Measurements from ENCODE around the gene ARHGEF12. TPM values are rescaled to one million over a fixed set of nuclear protein-coding genes. Genes with fewer than 3 reads are reported as not detected.

Gene ARHGEF12
- total and polyA plus RNA-seq, 10 of the 15 experiments (the other 5 are each of a cell fraction or from before 2014, with no cell fraction given) = 2.7 to 40.8 (median 20.9) TPM

DNA sequence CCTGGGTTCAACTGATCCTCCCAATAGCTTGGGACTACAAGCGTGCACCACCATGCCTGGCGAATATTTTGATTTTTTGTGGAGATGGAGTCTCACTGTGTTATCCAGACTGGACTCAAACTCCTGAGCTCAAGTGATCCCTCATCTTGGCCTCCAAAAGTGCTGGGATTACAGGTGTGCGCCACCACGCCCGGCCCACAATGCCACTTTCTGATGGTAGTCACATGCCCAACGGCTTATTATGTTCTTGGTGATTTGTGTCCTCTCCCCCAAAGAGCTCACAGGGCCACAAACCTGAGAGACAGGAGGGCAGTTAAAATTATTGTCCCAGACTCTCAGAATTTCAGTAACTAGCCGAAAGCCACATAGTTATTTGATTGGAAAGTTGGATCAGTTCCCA, 185.0 kb downstream of the ARHGEF12 start:
- FAIRE-seq = no peak
- Histone ChIP-seq H3K9ac (ENCODE audit: control insufficient read depth, insufficient read depth, low read length) (no peak overlapping the region), H3K79me2 (ENCODE audit: control insufficient read depth, insufficient read depth, low read length) (no peaks in the 10 kb centered on the region), H3K4me2 (ENCODE audit: control insufficient read depth, insufficient read depth) (no peak overlapping the region), H2AFZ (ENCODE audit: control insufficient read depth, low read depth, low read length) (no peak overlapping the region), H3K27ac (ENCODE audit: control insufficient read depth, insufficient read depth) (no peak overlapping the region), H3K27me3 (replicated peaks in 1 of 2; ENCODE audit: control insufficient read depth in 2 of 2, insufficient read depth in 2 of 2, low read length in 1 of 2) (peaks cover 0 to 1% of the 10 kb centered on the region in 2 experiments; a peak in 2 of 4 replicates), H3K4me3 (no peak overlapping the region), H3K36me3 (ENCODE audit: control insufficient read depth in 2 of 2, insufficient read depth in 2 of 2, low read length in 1 of 2) (no peaks in the 10 kb centered on the region), H3K9me3 (replicated peaks; ENCODE audit: control insufficient read depth, insufficient read depth, low read length) (no peaks in the 10 kb centered on the region), H3K4me1 (ENCODE audit: control insufficient read depth, insufficient read depth, low read length) (no peaks in the 10 kb centered on the region), H4K20me1 (ENCODE audit: control insufficient read depth, insufficient read depth) (no peaks in the 10 kb centered on the region)
- intact Hi-C loops (cut with micrococcal nuclease; ENCODE audit: unreplicated experiment) (no loop called here), in situ Hi-C loops (cut with MboI) (loop anchor here (5.0 kb wide), 2 partner anchors 431 to 676 kb away; no protein-coding TSS in a partner anchor)
- ChIA-PET RAD21 (ENCODE audit: unreplicated experiment) (interaction anchor here (3.0 kb wide), 1 partner anchor 164 kb away, joined by 11 read pairs; no protein-coding TSS in a partner anchor), POLR2A (no interaction called here), SMC1A (ENCODE audit: uncharacterized antibody, unreplicated experiment) (interaction anchor here (1.2 to 1.4 kb wide), 2 partner anchors 112 to 194 kb away, joined by 3 read pairs; no protein-coding TSS in a partner anchor), CTCF (interaction anchor here (0.9 kb wide), 1 partner anchor 164 kb away, joined by 4 read pairs; no protein-coding TSS in a partner anchor)
- no TSS peak for BruUV-seq (replicated peaks)
- DNase-seq (ENCODE audit: low read depth, low spot score) = no peak
- no peak for ATAC-seq
- 40% methylated on average over 7 of the region's 7 CpGs for WGBS (ENCODE audit: insufficient coverage, insufficient replicate concordance, low lambda C conversion rate, missing lambda C conversion rate)
- TF ChIP-seq, protein P1, sequence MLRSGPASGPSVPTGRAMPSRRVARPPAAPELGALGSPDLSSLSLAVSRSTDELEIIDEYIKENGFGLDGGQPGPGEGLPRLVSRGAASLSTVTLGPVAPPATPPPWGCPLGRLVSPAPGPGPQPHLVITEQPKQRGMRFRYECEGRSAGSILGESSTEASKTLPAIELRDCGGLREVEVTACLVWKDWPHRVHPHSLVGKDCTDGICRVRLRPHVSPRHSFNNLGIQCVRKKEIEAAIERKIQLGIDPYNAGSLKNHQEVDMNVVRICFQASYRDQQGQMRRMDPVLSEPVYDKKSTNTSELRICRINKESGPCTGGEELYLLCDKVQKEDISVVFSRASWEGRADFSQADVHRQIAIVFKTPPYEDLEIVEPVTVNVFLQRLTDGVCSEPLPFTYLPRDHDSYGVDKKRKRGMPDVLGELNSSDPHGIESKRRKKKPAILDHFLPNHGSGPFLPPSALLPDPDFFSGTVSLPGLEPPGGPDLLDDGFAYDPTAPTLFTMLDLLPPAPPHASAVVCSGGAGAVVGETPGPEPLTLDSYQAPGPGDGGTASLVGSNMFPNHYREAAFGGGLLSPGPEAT (IDR thresholded peaks at IDR 0.05; ENCODE audit: low read depth) = no peak
- TF ChIP-seq, protein P2, sequence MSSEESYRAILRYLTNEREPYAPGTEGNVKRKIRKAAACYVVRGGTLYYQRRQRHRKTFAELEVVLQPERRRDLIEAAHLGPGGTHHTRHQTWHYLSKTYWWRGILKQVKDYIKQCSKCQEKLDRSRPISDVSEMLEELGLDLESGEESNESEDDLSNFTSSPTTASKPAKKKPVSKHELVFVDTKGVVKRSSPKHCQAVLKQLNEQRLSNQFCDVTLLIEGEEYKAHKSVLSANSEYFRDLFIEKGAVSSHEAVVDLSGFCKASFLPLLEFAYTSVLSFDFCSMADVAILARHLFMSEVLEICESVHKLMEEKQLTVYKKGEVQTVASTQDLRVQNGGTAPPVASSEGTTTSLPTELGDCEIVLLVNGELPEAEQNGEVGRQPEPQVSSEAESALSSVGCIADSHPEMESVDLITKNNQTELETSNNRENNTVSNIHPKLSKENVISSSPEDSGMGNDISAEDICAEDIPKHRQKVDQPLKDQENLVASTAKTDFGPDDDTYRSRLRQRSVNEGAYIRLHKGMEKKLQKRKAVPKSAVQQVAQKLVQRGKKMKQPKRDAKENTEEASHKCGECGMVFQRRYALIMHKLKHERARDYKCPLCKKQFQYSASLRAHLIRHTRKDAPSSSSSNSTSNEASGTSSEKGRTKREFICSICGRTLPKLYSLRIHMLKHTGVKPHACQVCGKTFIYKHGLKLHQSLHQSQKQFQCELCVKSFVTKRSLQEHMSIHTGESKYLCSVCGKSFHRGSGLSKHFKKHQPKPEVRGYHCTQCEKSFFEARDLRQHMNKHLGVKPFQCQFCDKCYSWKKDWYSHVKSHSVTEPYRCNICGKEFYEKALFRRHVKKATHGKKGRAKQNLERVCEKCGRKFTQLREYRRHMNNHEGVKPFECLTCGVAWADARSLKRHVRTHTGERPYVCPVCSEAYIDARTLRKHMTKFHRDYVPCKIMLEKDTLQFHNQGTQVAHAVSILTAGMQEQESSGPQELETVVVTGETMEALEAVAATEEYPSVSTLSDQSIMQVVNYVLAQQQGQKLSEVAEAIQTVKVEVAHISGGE (CRISPR knock-in tag; IDR thresholded peaks at IDR 0.05) = no peak
